Glomerular endothelial cell (primary cell): ENCODE measurements around the gene TSKU. TPM values are rescaled to one million over a fixed set of nuclear protein-coding genes. Genes with fewer than 3 reads are reported as not detected.
"Not testable (repeated sequence)": the region's sequence is repeated elsewhere in the genome, so short reads cannot be mapped to it uniquely, and the experiment has no call there.

ENCODE experiments used
- DNase-seq: peaks from one replicate; pipeline ENCODE4 v3.0.0-alpha.2; 2011; ENCODE audit warnings: low read depth, low spot score; ENCODE audit errors: extremely low read depth
- total RNA-seq: library from RNA; depleted of rRNA; stranded (reverse); fragments of >200 nt; gene quantifications from 2 replicates; pipeline ENCODE4 v1.2.3, GENCODE V29; 2015

Gene TSKU
- total RNA-seq, 1 donor from 2014 or later = 34.9 TPM

GRCh38 chr11:76821396-76821795 lies 38.2 kb downstream of the TSKU start:
- not testable (repeated sequence) for DNase-seq

DNA sequence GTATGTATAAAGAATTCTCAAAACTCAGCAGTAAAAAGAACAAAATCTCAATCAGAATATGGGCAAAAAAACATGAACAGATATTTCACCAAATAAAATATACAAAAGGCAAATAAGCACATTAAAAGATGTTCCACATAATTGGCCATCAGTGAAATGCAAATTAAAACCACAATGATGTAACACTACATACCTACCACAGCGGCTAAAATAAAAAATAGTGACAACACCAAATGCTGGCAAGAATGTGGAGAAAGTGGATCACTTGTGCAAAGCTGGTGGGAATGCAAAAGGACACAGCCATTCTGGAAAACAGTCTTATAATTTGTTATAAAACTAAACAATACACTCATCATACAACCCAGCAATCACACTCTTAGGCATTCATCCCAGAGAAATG lies 39.2 kb downstream of the TSKU start:
- DNase-seq = no peak

DNA sequence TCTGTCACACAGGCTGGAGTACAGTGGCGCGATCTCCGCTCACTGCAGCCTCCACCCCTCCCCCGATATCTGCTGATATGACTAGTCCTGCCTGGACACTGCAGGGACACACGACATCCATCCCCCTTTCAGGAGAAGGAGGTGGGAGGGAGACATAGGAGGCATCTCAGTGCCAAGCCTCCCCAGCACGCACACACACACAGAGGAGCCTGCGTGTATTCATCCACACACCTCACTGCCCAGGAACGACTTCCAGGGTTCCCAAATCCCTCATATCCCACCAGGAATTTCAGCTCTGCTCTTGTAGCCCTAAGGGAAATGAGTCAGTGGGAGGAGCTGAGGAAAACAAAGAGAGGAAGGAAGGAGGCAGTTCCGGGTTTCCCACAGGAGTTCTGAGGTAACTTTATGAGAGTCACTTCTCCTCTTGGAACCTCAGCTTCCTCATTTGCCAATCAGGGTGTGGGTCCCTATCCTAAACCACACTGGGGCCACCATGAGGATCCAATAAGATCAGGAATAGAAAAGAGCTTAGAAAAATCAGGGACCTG lies 40.4 kb downstream of the TSKU start:
- peak; percentile 98 for DNase-seq

DNA sequence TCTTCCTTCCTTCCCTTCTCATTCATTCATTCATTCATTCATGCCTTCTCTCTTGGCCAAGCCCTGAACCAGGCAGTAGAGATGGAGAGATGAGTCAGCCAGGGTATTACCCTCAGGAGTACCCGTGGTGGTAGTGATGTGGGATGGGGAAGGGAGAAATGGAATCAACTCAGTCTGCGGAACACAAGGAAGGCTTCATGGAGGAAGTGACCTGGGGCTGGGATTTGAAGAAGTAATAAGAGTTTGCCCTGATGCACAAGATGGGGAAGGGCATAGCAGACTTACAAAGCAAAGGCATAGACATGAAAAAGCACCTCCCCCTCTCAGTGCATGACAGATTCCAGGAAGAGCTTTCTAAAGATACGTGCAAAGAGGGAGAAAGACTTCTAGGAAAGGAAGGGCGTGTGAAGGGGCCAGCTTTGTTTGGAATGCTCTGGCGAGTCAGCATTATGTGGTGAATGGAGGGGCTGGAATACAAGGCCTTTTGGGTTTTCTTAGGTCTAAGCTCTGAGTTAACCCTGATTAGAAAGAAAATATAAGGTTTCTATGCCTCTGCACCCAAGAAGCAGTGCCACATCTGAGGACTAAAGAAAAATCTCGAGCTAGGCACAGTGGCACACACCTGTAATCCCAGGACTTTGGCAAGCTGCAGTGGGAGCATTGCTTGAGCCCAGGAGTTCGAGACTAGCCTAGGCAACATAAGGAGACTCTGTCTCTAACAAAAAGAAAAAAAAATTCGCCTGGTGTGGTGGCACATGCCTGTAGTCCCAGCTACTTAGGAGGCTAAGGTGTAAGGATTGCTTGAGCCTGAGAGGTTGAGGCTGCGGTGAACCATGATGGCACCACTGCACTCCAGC lies 41.2 kb downstream of the TSKU start:
- peak; percentile 52 for DNase-seq

- DNase-seq = no peak
Measured at GRCh38 chr11:76824980-76825725, 42.0 kb downstream of the TSKU start.

DNA sequence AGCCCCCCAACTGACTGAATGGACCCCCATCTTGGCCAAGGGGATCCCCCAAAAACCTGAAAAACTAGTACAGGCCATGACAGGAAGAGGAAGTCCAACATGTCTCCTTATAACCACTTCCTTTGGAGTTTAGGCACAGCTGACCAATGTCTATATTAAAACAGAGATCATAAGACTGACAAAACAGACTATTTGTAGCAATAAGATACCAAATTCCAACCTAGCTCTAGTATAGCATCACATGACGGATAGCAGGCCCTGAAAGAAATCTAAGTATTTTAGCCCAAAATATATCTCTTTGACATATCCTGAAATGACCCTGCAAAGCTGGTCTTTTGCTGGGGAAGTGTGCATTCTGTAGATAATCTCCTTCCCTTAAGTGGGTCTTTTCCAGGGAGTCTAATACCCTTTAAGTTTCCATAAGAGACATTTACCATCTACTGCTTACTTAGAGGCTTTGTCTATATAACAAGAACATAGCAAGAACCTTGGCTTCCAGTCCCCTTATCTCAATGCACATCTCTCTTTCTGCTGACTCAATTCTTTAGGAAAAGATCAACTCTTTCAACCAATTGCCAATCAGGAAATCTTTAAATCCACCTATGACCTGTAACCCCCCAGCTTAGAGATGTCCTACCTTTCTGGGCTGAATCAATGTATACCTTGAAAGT lies 42.7 kb downstream of the TSKU start:
- DNase-seq = no peak

DNA sequence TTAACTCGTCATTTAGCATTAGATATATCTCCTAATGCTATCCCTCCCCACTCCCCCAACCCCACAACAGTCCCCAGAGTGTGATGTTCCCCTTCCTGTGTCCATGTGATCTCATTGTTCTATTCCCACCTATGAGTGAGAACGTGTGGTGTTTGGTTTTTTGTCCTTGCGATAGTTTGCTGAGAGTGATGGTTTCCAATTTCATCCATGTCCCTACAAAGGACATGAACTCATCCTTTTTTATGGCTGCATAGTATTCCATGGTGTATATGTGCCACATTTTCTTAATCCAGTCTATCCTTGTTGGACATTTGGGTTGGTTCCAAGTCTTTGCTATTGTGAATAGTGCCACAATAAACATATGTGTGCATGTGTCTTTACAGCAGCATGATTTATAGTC lies 43.4 kb downstream of the TSKU start:
- DNase-seq = not testable (repeated sequence)

DNA sequence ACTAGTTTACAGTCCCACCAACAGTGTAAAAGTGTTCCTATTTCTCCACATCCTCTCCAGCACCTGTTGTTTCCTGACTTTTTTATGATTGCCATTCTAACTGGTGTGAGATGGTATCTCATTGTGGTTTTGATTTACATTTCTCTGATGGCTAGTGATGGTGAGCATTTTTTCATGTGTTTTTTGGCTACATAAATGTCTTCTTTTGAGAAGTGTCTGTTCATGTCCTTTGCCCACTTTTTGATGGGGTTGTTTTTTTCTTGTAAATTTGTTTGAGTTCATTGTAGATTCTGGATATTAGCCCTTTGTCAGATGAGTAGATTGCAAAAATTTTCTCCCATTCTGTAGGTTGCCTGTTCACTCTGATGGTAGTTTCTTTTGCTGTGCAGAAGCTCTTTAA lies 43.8 kb downstream of the TSKU start:
- not testable (repeated sequence) for DNase-seq

DNA sequence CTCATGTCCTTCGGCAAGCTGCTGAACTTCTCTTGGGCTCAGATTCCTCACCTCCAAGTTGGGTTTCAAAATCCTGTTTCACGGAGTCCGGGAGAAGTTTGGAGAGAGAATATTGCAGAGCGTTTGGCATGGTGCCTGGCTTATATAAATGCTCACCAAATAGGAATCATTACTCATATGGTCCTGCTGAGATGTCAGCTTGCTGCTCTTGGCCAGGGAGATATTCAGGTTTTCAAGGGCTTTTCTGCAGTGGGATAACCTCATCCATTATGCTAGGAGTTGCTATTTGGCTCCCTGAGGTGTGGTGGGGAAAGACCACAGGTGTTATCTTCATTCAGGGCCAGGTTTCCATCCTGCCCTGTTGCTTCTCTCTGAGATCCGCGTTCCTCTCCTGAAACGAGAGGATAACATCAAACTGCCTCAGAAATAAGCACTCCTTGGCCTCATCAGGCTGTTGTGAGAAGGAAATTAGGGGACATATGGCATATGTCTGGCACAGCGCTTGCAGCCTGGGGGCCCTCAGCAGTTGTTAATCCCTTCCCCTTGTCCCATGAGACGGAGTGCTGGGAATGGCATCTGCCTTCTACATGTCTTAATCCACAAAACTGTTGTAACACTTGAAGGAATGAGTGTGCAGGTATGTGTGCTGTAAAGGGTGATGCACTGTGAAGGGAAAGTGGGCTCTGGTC lies 47.6 kb downstream of the TSKU start:
- no peak for DNase-seq

GRCh38 chr11:76831686-76832310 lies 48.6 kb downstream of the TSKU start:
- DNase-seq = no peak

- no peak for DNase-seq
Measured at GRCh38 chr11:76832361-76832760, 49.2 kb downstream of the TSKU start.

DNA sequence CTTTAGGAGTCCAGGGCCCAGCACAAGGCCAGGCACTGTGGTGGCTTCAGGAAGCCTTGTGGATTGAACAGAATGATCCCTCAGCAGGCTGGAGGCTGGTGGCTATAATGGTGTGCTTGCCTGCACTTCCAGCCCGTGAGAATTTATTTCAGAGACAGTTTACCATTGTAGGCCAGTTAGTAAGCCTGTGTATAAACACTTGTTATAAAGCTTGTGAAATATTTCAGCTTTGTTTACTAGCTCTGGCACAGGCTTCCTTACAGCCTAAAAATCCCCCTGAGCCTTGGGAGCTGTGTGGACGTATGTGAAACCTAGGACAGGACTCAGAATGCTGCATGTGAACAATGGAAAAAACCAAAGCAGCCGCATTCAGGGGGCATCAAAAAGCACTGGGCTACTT lies 51.0 kb downstream of the TSKU start:
- no peak for DNase-seq

DNA sequence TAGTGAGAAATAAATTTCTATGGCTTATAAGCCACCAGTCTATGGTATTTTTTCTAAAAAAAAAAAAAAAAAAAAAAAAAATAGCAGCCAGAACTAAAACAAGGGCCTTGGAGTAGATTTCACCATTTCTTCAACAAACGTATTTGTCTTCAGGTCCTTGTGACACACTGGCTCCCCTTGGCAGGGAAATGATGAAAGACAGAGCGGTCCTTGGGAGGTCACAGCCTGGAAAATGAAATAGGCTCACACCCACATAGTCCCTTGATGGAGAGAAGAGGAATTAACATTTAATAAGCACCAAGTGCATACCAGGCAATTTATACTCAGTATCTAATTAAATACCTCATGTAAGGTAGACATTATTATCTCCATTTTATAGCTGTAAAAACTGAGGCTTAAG lies 51.9 kb downstream of the TSKU start:
- DNase-seq = no peak

GRCh38 chr11:76835928-76836612 lies 52.9 kb downstream of the TSKU start:
- DNase-seq = no peak

GRCh38 chr11:76836613-76837291 lies 53.6 kb downstream of the TSKU start:
- no peak for DNase-seq

DNA sequence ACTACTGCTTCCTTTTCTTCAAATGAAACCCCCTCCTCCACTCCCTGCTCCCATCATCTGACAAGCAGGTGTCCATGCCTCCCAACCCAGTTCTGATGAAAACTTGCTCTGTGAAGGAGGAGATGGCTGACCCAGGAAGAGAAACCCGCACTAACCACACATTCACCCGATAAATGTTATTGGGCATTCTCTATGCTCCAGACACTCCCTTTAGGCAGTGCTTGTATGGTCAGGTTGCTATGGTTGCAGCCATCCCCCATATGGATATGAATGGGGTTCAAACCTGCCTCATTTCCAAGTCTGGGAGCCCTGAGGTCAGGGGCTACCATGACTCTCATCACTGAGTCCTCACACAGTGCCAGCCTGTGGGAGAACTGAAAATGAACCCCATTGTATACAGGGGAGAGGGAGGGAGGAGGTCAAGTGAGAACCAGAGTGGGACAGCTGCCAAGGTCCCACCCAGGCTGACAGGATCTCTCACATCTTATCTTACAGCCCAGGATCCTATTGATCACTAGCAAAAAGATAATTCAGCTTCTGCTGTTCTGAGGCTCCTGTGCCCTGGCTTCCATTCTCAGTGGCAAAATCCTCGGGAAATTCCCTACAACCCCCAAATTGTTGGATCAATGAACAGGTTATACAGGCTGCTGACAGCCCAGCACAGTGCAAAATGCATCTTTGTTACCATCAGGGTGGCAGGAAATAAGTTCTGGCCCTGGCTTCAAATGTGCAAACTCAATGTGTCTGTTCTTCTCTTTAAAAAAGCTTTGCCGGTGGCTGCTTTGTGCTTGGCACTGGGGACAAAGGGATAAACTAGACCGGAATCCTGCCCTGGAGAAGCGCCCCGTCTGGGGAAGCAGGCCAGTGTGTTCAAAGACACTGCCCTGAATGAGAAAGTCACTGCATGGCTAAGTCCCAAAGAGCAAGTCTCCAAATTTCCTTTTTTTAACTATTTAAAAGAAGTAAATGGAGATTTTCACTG lies 54.8 kb downstream of the TSKU start:
- DNase-seq = no peak

- DNase-seq = no peak
Measured at GRCh38 chr11:76838678-76839068, 55.5 kb downstream of the TSKU start.

DNA sequence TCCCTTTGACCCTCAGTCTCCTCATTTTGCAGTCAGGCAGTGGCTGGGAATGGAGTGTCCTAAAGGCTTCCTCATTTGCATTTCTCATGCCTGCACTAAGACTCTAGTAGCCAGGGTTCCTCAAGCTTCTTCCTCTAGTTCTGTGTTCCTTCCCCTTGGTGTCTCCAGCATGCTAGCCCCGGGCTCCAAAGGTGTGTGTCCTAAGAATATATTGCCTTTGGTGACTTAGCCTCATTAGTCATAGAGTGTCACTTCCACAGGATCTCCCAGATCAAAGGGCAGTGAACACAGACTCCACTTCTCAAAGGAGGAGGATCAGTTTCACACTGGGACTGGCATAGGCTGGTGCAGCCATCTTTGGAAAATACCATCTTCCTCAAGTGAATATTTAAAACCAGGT lies 56.2 kb downstream of the TSKU start:
- no peak for DNase-seq
